C4-2B (cell line): ENCODE results near the gene TTLL13.
"Not testable (repeated sequence)": the region's sequence is repeated elsewhere in the genome, so short reads cannot be mapped to it uniquely, and the experiment has no call there.

Experiments
- H3K27ac ChIP-seq: fragments of 450-650 bp; 2 replicates; pipeline ENCODE4 v1.5.1; 2017
- ZFX ChIP-seq: fragments of 450-650 bp; IDR thresholded peaks from 2 replicates; pipeline ENCODE4 v1.6.1; 2017
- TF ChIP-seq, protein P1 (sequence below): fragments of 450-650 bp; conservative IDR thresholded peaks from 2 replicates; pipeline ENCODE4 v1.5.1; 2017; ENCODE audit warnings: mild to moderate bottlenecking

Gene TTLL13

GRCh38 chr15:90297021-90297420 is 47.7 kb downstream of the TTLL13 start:
- no peak overlapping the region for H3K27ac ChIP-seq
- TF ChIP-seq, protein P1, sequence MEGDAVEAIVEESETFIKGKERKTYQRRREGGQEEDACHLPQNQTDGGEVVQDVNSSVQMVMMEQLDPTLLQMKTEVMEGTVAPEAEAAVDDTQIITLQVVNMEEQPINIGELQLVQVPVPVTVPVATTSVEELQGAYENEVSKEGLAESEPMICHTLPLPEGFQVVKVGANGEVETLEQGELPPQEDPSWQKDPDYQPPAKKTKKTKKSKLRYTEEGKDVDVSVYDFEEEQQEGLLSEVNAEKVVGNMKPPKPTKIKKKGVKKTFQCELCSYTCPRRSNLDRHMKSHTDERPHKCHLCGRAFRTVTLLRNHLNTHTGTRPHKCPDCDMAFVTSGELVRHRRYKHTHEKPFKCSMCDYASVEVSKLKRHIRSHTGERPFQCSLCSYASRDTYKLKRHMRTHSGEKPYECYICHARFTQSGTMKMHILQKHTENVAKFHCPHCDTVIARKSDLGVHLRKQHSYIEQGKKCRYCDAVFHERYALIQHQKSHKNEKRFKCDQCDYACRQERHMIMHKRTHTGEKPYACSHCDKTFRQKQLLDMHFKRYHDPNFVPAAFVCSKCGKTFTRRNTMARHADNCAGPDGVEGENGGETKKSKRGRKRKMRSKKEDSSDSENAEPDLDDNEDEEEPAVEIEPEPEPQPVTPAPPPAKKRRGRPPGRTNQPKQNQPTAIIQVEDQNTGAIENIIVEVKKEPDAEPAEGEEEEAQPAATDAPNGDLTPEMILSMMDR = no peak
- TF ChIP-seq ZFX = no peak

GRCh38 chr15:90300541-90300940 is 51.2 kb downstream of the TTLL13 start:
- TF ChIP-seq ZFX = no peak
- TF ChIP-seq, protein P1 = no peak
- H3K27ac ChIP-seq = no peak overlapping the region

DNA sequence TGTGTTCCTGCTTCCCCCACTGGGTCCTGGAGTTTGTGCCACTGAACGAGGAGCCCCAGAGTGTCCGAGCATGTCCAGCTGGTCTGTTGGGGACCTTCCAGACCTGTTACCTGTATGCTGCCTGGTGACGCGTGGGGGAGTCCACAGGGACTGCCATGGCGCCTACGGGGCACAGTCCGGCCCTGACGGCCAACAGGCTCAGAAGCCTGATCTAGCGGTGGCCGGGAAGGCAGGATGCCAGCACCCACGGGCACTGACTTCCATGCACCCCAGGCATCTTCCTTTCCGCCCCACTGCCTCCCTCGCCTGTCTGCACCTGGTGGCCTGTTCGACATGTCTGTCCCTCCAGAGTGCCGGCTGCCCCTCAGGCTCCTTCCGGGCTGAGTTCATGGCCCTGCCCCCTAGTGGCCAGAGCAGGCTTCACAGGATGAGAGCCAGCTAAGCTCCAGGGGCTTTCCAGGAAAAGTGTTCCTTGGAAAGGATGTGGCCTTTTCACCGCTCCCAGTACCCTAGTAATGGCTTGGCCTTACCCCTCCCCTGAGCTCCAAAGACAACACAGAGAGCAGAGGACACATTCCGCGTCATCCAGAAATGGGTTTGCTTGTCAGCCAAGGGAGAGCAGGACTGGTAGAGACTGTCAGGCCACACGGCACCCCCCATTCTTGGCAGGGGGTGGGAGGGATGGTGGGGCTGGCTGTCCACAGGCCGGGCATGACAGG is 51.8 kb downstream of the TTLL13 start:
- TF ChIP-seq ZFX = no peak
- TF ChIP-seq, protein P1 = peak; percentile 95
- H3K27ac ChIP-seq = no peak overlapping the region

- TF ChIP-seq ZFX = no peak
- TF ChIP-seq, protein P1 = no peak
- no peak overlapping the region for H3K27ac ChIP-seq
Measured at GRCh38 chr15:90301707-90302300, 52.4 kb downstream of the TTLL13 start.

GRCh38 chr15:90305355-90305754 is 56.0 kb downstream of the TTLL13 start:
- H3K27ac ChIP-seq = not testable (repeated sequence)

DNA sequence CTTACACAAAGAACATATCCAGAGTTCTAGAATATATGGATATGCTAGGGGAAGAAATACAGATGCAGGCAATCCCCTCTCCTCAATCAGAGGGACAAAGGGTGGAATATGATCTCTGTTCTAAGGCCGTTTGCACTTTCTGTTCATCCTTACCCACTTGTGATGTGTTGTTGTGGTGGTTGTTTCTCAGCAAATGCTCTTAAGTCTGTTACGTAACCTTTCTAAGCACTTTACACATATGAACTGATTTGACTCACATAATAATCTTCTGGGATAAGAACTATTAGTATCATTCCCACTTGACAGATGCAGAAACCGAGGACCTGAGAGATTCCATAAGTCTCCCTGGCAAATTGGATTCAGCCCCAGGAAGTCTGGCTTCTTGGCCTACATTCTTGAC is 56.6 kb downstream of the TTLL13 start:
- TF ChIP-seq, protein P1 = no peak
- no peak for TF ChIP-seq ZFX
- no peak overlapping the region for H3K27ac ChIP-seq

DNA sequence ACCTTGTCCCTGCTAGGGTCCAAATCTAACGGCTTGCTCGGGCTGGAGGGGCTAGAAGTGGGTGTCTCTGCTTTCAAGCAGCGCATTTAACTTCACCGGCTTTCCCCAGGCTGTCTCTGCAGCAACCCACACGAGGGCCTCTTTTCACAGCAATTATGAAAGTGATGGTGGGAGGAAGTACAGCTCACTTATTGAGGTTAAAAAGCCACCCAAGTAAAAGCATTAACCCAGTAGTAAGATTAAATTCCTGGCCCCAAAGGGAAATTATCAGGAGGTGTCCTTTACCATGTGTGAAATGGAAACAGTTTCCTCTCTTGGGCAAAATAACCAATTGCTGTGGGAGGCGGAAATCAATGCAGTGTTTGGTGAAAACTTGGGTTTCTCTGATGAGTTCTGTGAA is 57.2 kb downstream of the TTLL13 start:
- no peak overlapping the region for H3K27ac ChIP-seq
- no peak for TF ChIP-seq ZFX
- TF ChIP-seq, protein P1 = no peak

- no peak overlapping the region for H3K27ac ChIP-seq
- TF ChIP-seq, protein P1 = no peak
- TF ChIP-seq ZFX = no peak
Measured at GRCh38 chr15:90307661-90308060, 58.3 kb downstream of the TTLL13 start.
